ENCODE results near the gene MARCHF3.

The MARCHF3 gene

GRCh38 chr5:126836778-126837177 lies 193.6 kb downstream of the MARCHF3 start:
- H3K9ac ChIP-seq = no peak overlapping the region
- no peak for TF ChIP-seq CTCF (conservative IDR thresholded peaks at IDR 0.05; ENCODE audit: low read depth, low read length)
- H4K20me1 ChIP-seq (ENCODE audit: insufficient read depth) = peaks cover 7% of the 10 kb centered on the region; the same call in 1 of the 2 replicates
- no peak overlapping the region for H2AFZ ChIP-seq (ENCODE audit: low read depth)
- H3K4me3 ChIP-seq (IDR thresholded peaks at IDR 0.05; ENCODE audit: insufficient read depth, low read depth, low read length) = no peak overlapping the region
- no peak overlapping the region for H3K27ac ChIP-seq
- H3K4me1 ChIP-seq (ENCODE audit: low read depth, poor library complexity, severe bottlenecking) = no peaks in the 10 kb centered on the region
- H3K4me2 ChIP-seq = no peak overlapping the region
- H3K27me3 ChIP-seq (ENCODE audit: insufficient read depth, low read depth) = no peaks in the 10 kb centered on the region
- H3K36me3 ChIP-seq (ENCODE audit: insufficient read depth) = peaks cover 6% of the 10 kb centered on the region; the same call in 1 of the 2 replicates
- H3K79me2 ChIP-seq (ENCODE audit: insufficient read depth, low read depth) = peaks cover 4% of the 10 kb centered on the region; the same call in 1 of the 2 replicates

- Histone ChIP-seq H2AFZ (ENCODE audit: low read depth) (no peak overlapping the region), H3K4me1 (ENCODE audit: low read depth, poor library complexity, severe bottlenecking) (peaks cover 10% of the 10 kb centered on the region), H3K27me3 (ENCODE audit: insufficient read depth, low read depth) (no peaks in the 10 kb centered on the region), H3K4me2 (no peak overlapping the region), H4K20me1 (ENCODE audit: insufficient read depth) (peaks cover 3% of the 10 kb centered on the region; the same call in 1 of the 2 replicates), H3K27ac (no peak overlapping the region), H3K9ac (no peak overlapping the region), H3K79me2 (ENCODE audit: insufficient read depth, low read depth) (peaks cover 4% of the 10 kb centered on the region; the same call in 1 of the 2 replicates), H3K4me3 (IDR thresholded peaks at IDR 0.05; ENCODE audit: insufficient read depth, low read depth, low read length) (no peak overlapping the region), H3K36me3 (ENCODE audit: insufficient read depth) (peaks cover 33% of the 10 kb centered on the region; the same call in 1 of the 2 replicates)
- no peak for TF ChIP-seq CTCF (conservative IDR thresholded peaks at IDR 0.05; ENCODE audit: low read depth, low read length)
Measured at GRCh38 chr5:126831156-126831555, 199.2 kb downstream of the MARCHF3 start.

- peaks cover 3% of the 10 kb centered on the region; the same call in 1 of the 2 replicates for H4K20me1 ChIP-seq (ENCODE audit: insufficient read depth)
- no peak overlapping the region for H3K27ac ChIP-seq
- peaks cover 10% of the 10 kb centered on the region; the same call in 1 of the 2 replicates for H3K79me2 ChIP-seq (ENCODE audit: insufficient read depth, low read depth)
- H3K9ac ChIP-seq = no peak overlapping the region
- peaks cover 36% of the 10 kb centered on the region; the same call in 1 of the 2 replicates for H3K36me3 ChIP-seq (ENCODE audit: insufficient read depth)
- no peak overlapping the region for H3K4me2 ChIP-seq
- no peak for TF ChIP-seq CTCF (conservative IDR thresholded peaks at IDR 0.05; ENCODE audit: low read depth, low read length)
- H3K4me1 ChIP-seq (ENCODE audit: low read depth, poor library complexity, severe bottlenecking) = peaks cover 10% of the 10 kb centered on the region
- H3K27me3 ChIP-seq (ENCODE audit: insufficient read depth, low read depth) = no peaks in the 10 kb centered on the region
- no peak overlapping the region for H2AFZ ChIP-seq (ENCODE audit: low read depth)
- no peak overlapping the region for H3K4me3 ChIP-seq (IDR thresholded peaks at IDR 0.05; ENCODE audit: insufficient read depth, low read depth, low read length)
Measured at GRCh38 chr5:126830061-126830460, 200.3 kb downstream of the MARCHF3 start.

- peaks cover 10% of the 10 kb centered on the region for H3K4me1 ChIP-seq (ENCODE audit: low read depth, poor library complexity, severe bottlenecking)
- no peak overlapping the region for H3K4me2 ChIP-seq
- no peak overlapping the region for H3K9ac ChIP-seq
- peaks cover 36% of the 10 kb centered on the region for H3K36me3 ChIP-seq (ENCODE audit: insufficient read depth)
- no peak overlapping the region for H3K4me3 ChIP-seq (IDR thresholded peaks at IDR 0.05; ENCODE audit: insufficient read depth, low read depth, low read length)
- no peak for TF ChIP-seq CTCF (conservative IDR thresholded peaks at IDR 0.05; ENCODE audit: low read depth, low read length)
- peaks cover 15% of the 10 kb centered on the region; the same call in 1 of the 2 replicates for H3K79me2 ChIP-seq (ENCODE audit: insufficient read depth, low read depth)
- H4K20me1 ChIP-seq (ENCODE audit: insufficient read depth) = peaks cover 3% of the 10 kb centered on the region; the same call in 1 of the 2 replicates
- no peaks in the 10 kb centered on the region for H3K27me3 ChIP-seq (ENCODE audit: insufficient read depth, low read depth)
- no peak overlapping the region for H2AFZ ChIP-seq (ENCODE audit: low read depth)
- no peak overlapping the region for H3K27ac ChIP-seq
Measured at GRCh38 chr5:126829098-126829497, 201.3 kb downstream of the MARCHF3 start.
